Pancreas (tissue), 10 donors: ENCODE data around the gene ITSN2. TPM values are rescaled to one million over a fixed set of nuclear protein-coding genes. Genes with fewer than 3 reads are reported as not detected.
A peak's percentile ranks its signal among the peaks of the same experiment; 100 is the strongest.

ENCODE experiments used
- ATAC-seq, 4 donors: fragments of 200-7000 bp; cut with Tn5 transposase; one replicate each; pipeline versions ENCODE4 v1.8.0 to v1.9.1; 2020; ENCODE audit warnings: mild to moderate bottlenecking in 4 of 4, moderate library complexity in 4 of 4
- DNase-seq, 6 donors: peaks; one replicate each; pipeline ENCODE4 v3.0.0-alpha.2; 2020
- FAIRE-seq: peaks from 2 replicates; lab custom pipeline; 2012; peaks lifted over from hg19 to GRCh38; lab: Jason Lieb, UNC
- H3K27ac ChIP-seq, 4 donors: fragments of 200-600 bp; sonication (generic); 1 replicate in 3 of 4; 2 replicates in 1 of 4; pipeline versions ENCODE4 v1.5.0 to v1.8.0; 2020
- H3K27me3 ChIP-seq, 4 donors: fragments of 200-600 bp; one replicate each; pipeline ENCODE4 v1.8.0; 2021
- H3K36me3 ChIP-seq, 3 donors: fragments of 200-600 bp; sonication (generic) in 1 of 3; one replicate each; pipeline versions ENCODE4 v1.5.0 to v1.8.0; 2020 to 2021
- H3K4me1 ChIP-seq, 3 donors: fragments of 200-600 bp; one replicate each; pipeline ENCODE4 v1.8.0; 2021
- H3K4me3 ChIP-seq, 4 donors: fragments of 200-600 bp; sonication (generic) in 2 of 4; one replicate each; pipeline versions ENCODE4 v1.5.0 to v1.8.0; 2020 to 2021
- H3K9me3 ChIP-seq, 4 donors: fragments of 200-600 bp; one replicate each; pipeline ENCODE4 v1.8.0; 2021
- WGBS, 2 donors: extraction: QIAGEN DNeasy Blood & Tissue Kit; methylation state at CpG; one replicate each; pipeline ENCODE4 v1.1.7; 2013; 5-methylcytosine and 5-hydroxymethylcytosine counted together
- intact Hi-C, 3 donors: fragments of 100-400 bp; cut with DNase I; formaldehyde crosslinking; loops; one replicate each; pipeline versions ENCODE4 v1.11.1 to v1.14.2; 2022
- polyA plus RNA-seq, 2 donors: library from polyadenylated mRNA; stranded (reverse); fragments of 200-250 nt; gene quantifications; one replicate each; pipeline ENCODE4 v1.2.3, GENCODE V29; 2013
- total RNA-seq, 6 donors: library from RNA; stranded (reverse); fragmentation: NEBNext Ultra II Directional in 4 of 6; extraction: Animal tissue kit (Norgen Biotek cat#: 25700) in 4 of 6; gene quantifications; one replicate each; pipeline versions ENCODE4 v1.2.1 to v1.2.4, GENCODE V29; 2021 to 2023
- TF ChIP-seq, protein P1 (sequence below), 4 donors: fragments of 200-600 bp; sonication (generic) in 3 of 4; IDR thresholded peaks; one replicate each; pipeline versions ENCODE4 v1.5.0 to v1.8.0; 2021; ENCODE audit warnings: antibody characterized with exemption in 4 of 4
- donor health status: healthy with polysubstance abuse.
- donor health status: DM: no; HTN: no; CAD: no; lungs with moderate emphysema.
- donor health status: DM: no; HTN: no; CAD: no.
- donor health status: control.
- donor health status: control.
- donor health status: Bipolar disorder and iron deficiency.
- donor health status: DM: yes; HTN: yes; CAD: no.
- donor health status: DM: no; HTN: no; CAD: no.
- donor health status: DM: no; HTN: no; CAD: no.
- donor health status: DM: yes; HTN: yes; CAD: no.

The ITSN2 gene
- total and polyA plus RNA-seq, 8 donors, result 23.8 to 42.0 (median 31.4) TPM

DNA sequence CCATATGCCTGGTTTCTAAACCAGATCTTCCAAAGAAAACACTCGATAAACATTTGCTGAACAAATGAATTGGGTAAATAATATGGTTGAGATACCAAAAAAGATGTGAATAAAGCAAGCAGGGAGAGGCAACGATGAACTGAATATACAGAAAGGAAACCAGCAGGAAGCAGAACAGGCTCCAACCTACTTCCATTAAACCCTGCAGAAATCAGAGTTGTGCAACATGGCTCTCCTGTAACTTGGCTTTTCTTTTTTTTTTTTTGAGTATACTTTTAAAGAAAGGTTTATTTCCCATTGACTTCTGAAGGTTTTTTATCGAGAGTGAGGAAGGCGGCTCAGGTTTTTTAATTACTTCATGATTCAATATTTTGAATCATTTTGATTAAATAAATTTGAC lies 23.5 kb downstream of the ITSN2 start:
- Histone ChIP-seq H3K27ac (no peak overlapping the region), H3K4me3 (no peak overlapping the region), H3K9me3 (no peaks in the 10 kb centered on the region), H3K27me3 (no peaks in the 10 kb centered on the region), H3K4me1 (peaks cover 15 to 38% (median 23%) of the 10 kb centered on the region in 3 donors), H3K36me3 (no peaks in the 10 kb centered on the region)
- no peak for DNase-seq
- intact Hi-C loops, result no loop called here
- TF ChIP-seq, protein P1, sequence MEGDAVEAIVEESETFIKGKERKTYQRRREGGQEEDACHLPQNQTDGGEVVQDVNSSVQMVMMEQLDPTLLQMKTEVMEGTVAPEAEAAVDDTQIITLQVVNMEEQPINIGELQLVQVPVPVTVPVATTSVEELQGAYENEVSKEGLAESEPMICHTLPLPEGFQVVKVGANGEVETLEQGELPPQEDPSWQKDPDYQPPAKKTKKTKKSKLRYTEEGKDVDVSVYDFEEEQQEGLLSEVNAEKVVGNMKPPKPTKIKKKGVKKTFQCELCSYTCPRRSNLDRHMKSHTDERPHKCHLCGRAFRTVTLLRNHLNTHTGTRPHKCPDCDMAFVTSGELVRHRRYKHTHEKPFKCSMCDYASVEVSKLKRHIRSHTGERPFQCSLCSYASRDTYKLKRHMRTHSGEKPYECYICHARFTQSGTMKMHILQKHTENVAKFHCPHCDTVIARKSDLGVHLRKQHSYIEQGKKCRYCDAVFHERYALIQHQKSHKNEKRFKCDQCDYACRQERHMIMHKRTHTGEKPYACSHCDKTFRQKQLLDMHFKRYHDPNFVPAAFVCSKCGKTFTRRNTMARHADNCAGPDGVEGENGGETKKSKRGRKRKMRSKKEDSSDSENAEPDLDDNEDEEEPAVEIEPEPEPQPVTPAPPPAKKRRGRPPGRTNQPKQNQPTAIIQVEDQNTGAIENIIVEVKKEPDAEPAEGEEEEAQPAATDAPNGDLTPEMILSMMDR (IDR thresholded peaks at IDR 0.05), result no peak
- WGBS, 2 donors, result 47 to 52% methylated on average over 4 of the region's 4 CpGs
- no peak for FAIRE-seq
- ATAC-seq, result no peak

DNA sequence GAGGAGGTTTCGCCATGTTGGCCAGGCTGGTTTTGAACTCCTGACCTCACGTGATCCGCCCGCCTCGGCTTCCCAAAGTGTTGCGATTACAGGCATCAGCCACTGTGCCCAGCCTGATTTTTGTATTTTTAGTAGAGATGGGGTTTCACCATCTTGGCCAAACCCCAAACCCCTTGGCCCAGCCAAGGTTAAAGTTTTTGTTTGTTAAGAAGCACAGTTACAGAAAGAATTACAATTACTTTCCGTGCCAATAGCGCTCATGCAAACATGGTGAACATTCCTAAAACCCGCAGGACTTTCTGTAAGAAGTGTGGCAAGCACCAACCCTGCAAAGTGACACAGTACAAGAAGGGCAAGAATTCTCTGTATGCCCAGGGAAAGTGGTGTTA lies 26.1 kb downstream of the ITSN2 start:
- FAIRE-seq, result no peak
- TF ChIP-seq, protein P1 (IDR thresholded peaks at IDR 0.05), result no peak
- intact Hi-C loops, result no loop called here
- peaks cover 15 to 41% (median 23%) of the 10 kb centered on the region in 3 donors for H3K4me1 ChIP-seq
- H3K36me3 ChIP-seq, result no peaks in the 10 kb centered on the region
- H3K27ac ChIP-seq, result no peak overlapping the region
- 75 to 77% methylated on average over 8 of the region's 9 CpGs for WGBS, 2 donors
- no peaks in the 10 kb centered on the region for H3K27me3 ChIP-seq
- H3K4me3 ChIP-seq, result no peak overlapping the region
- no peaks in the 10 kb centered on the region for H3K9me3 ChIP-seq
- no peak for ATAC-seq
- DNase-seq, result no peak

DNA sequence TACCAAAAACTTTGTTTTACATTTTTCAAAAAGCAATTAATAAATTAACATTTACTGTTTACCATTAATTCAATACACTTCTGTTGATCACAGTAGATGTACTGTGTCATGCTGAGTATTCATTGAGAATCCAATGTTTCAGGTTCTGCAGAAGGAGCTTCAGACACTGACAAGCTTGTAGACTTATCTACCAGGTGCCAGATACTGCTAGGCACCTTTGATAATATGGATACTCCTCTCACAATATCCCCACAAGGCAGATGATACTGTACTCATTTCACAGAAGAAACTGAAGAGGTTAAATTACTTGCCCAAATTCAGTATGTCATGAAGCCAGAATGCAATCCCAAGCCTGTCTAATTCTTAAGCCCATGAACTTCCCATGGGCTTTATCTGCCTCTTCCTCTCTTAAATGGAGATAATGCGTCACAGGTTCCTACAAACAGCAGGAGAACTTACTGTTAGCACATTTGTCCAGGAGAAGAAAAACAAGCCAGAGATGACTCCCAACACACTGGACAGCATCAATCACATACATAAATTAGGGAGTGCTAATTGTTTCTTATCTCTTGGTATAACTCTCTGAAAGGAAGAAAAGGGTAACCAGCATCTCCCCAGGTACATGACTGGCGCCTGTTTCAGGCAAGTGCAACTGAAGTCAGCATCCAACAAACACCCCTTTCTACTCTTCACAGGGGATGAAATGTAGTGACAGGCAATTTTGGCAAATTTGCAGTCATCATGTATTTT lies 27.4 kb downstream of the ITSN2 start:
- no peaks in the 10 kb centered on the region for H3K27me3 ChIP-seq
- intact Hi-C loops, result no loop called here
- H3K36me3 ChIP-seq, result no peaks in the 10 kb centered on the region
- peaks cover 11 to 41% (median 19%) of the 10 kb centered on the region in 3 donors for H3K4me1 ChIP-seq
- ATAC-seq (no peak), DNase-seq (no peak), FAIRE-seq (no peak)
- no peak overlapping the region for H3K27ac ChIP-seq
- 80 to 82% methylated on average over 2 of the region's 2 CpGs for WGBS, 2 donors
- no peak overlapping the region for H3K4me3 ChIP-seq
- TF ChIP-seq, protein P1 (IDR thresholded peaks at IDR 0.05), result no peak
- H3K9me3 ChIP-seq, result no peaks in the 10 kb centered on the region

- 84 to 89% methylated on average over 11 of the region's 11 CpGs for WGBS, 2 donors
- Histone ChIP-seq H3K4me1 (peaks cover 0 to 28% (median 12%) of the 10 kb centered on the region in 3 donors), H3K27ac (no peak overlapping the region), H3K36me3 (no peaks in the 10 kb centered on the region), H3K9me3 (no peaks in the 10 kb centered on the region), H3K4me3 (no peak overlapping the region), H3K27me3 (no peaks in the 10 kb centered on the region)
- TF ChIP-seq, protein P1 (IDR thresholded peaks at IDR 0.05), result no peak
- intact Hi-C loops, result no loop called here
- DNase-seq, result no peak
- no peak for ATAC-seq
- FAIRE-seq, result no peak
Observed at GRCh38 chr2:24330161-24330560, 30.2 kb downstream of the ITSN2 start.

DNA sequence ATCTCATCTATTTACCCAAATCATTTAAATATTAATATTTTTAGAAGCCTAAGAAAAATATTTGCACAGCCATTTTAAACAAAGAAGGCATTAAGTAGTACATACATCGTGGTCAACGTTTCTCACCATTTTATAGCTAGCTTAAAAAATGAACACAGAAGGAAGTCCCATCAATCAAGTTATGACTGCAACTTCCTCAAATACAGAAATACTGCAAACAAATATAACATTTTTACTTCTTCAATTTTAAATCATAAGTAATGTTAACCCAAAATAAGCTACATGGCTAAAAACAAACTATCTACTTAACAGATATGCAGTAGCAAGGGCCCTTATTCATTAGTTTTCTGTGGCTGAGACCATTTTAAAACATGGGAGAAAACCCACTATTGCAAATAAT lies 30.6 kb downstream of the ITSN2 start:
- peaks cover 0 to 28% (median 12%) of the 10 kb centered on the region in 3 donors for H3K4me1 ChIP-seq
- no peak overlapping the region for H3K4me3 ChIP-seq
- H3K36me3 ChIP-seq, result no peaks in the 10 kb centered on the region
- no peaks in the 10 kb centered on the region for H3K27me3 ChIP-seq
- no peak overlapping the region for H3K27ac ChIP-seq
- DNase-seq (no peak), ATAC-seq (peak in 1 of 4 donors; percentile 31), FAIRE-seq (no peak)
- TF ChIP-seq, protein P1 (IDR thresholded peaks at IDR 0.05), result no peak
- intact Hi-C loops, result no loop called here
- 7 to 9% methylated on average over 2 of the region's 2 CpGs for WGBS, 2 donors
- H3K9me3 ChIP-seq, result no peaks in the 10 kb centered on the region
